Ovary (tissue), 9 donors: ENCODE data around the gene ERCC6. TPM values are rescaled to one million over a fixed set of nuclear protein-coding genes. Genes with fewer than 3 reads are reported as not detected.

Source experiments
- DNase-seq, 5 donors: peaks; one replicate each; pipeline ENCODE4 v3.0.0-alpha.2; 2019 to 2020
- H3K27ac ChIP-seq, 2 donors: fragments of 200-600 bp; one replicate each; pipeline versions ENCODE4 v1.5.1 to v1.8.0; 2019 to 2022
- H3K27me3 ChIP-seq: fragments of 200-600 bp; one replicate; pipeline ENCODE4 v1.8.0; 2022
- H3K36me3 ChIP-seq: fragments of 200-600 bp; sonication (generic); one replicate; pipeline ENCODE4 v1.5.1; 2019
- H3K4me1 ChIP-seq: one replicate; pipeline ENCODE4 v1.8.1; 2013; ENCODE audit warnings: mild to moderate bottlenecking, moderate library complexity; ENCODE audit not compliant: insufficient read depth
- H3K4me3 ChIP-seq: fragments of 200-600 bp; sonication (generic); one replicate; pipeline ENCODE4 v1.5.1; 2017
- H3K9me3 ChIP-seq, 2 donors: fragments of 200-600 bp in 1 of 2; sonication (generic) in 1 of 2; one replicate each; pipeline versions ENCODE4 v1.5.1 to v1.8.1; 2013 to 2019; ENCODE audit warnings: mild to moderate bottlenecking in 1 of 2, moderate library complexity in 1 of 2
- EP300 ChIP-seq: sonication (generic); formaldehyde crosslinking; IDR thresholded peaks from one replicate; pipeline ENCODE4 v1.6.1; 2017; ENCODE audit warnings: antibody characterized with exemption
- POLR2A ChIP-seq: fragments of 450-650 bp; IDR thresholded peaks from one replicate; pipeline ENCODE4 v1.6.1; 2017; ENCODE audit warnings: antibody characterized with exemption, mild to moderate bottlenecking, moderate library complexity
- WGBS, 3 donors: extraction: QIAGEN DNeasy Blood & Tissue Kit in 1 of 3; methylation state at CpG; one replicate each; pipeline versions ENCODE4 v1.1.5 to v1.1.7; 2013 to 2017; 5-methylcytosine and 5-hydroxymethylcytosine counted together
- intact Hi-C, 4 donors: fragments of 100-400 bp; cut with DNase I; formaldehyde crosslinking; loops; one replicate each; pipeline versions ENCODE4 v1.11.0 to v1.15.1; 2022 to 2023
- polyA plus RNA-seq, 2 donors: library from polyadenylated mRNA; stranded (reverse); fragments of 200-250 nt in 1 of 2; fragments of 350-450 nt in 1 of 2; fragmentation: Illumina TruSeq in 1 of 2; extraction: RNeasy Lipid Tissue Mini Kit (QIAGEN cat#74804) in 1 of 2; gene quantifications; one replicate each; pipeline ENCODE4 v1.2.3, GENCODE V29; 2013 to 2014
- total RNA-seq, 7 donors: library from RNA; depleted of rRNA in 2 of 7; stranded (reverse); fragments of >200 nt in 2 of 7; fragmentation: NEBNext Ultra II Directional in 3 of 7; extraction: Animal tissue kit (Norgen Biotek cat#: 25700) in 3 of 7; gene quantifications; one replicate each; pipeline versions ENCODE4 v1.1.0 to v1.2.4, GENCODE V29; 2016 to 2023
- TF ChIP-seq, protein P1 (sequence below), 3 donors: fragments of 450-650 bp in 2 of 3; fragments of 200-600 bp in 1 of 3; IDR thresholded peaks; one replicate each; pipeline versions ENCODE4 v1.5.1 to v1.8.0; 2016 to 2022; ENCODE audit warnings: antibody characterized with exemption in 3 of 3, mild to moderate bottlenecking in 1 of 3
- donor health status: DM: no; HTN: no; CAD: no; lungs with moderate emphysema.
- donor health status: DM: no; HTN: no; CAD: no.
- donor health status: Bipolar disorder and iron deficiency.
- donor health status: DM: yes; HTN: yes; CAD: no.
- donor health status: DM: no; HTN: no; CAD: no.
- donor health status: DM: yes; HTN: yes; CAD: no.

The ERCC6 gene
- total and polyA plus RNA-seq, 9 donors: 6.8 to 24.1 (median 19.2) TPM

DNA sequence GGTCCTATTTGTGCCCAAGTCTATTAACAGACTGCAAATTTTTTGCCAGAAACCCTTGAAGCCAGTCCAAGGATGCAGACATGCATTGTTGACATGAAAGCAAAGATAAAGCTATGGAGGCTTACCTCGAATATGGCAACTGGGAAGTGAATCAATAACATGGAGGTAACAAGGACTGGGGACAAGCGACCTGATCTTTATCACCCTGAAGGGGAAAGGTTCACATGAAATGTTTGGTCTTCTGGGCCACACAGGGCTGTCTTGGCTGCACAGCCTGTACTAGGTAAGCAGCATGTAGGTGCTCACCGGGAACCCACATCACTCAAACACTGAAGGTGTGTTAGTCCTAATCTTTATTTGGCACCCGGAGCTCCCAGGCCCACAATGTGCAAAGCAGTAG is 17.9 kb downstream of the ERCC6 start:
- DNase-seq: no peak
- Histone ChIP-seq H3K27ac (no peak overlapping the region), H3K36me3 (no peaks in the 10 kb centered on the region), H3K9me3 (no peaks in the 10 kb centered on the region), H3K4me1 (no peaks in the 10 kb centered on the region), H3K4me3 (no peak overlapping the region), H3K27me3 (no peaks in the 10 kb centered on the region)
- WGBS, 3 donors: 58 to 77% (median 71%) methylated on average over 4 of the region's 4 CpGs
- intact Hi-C loops: no loop called here
- TF ChIP-seq, protein P1, sequence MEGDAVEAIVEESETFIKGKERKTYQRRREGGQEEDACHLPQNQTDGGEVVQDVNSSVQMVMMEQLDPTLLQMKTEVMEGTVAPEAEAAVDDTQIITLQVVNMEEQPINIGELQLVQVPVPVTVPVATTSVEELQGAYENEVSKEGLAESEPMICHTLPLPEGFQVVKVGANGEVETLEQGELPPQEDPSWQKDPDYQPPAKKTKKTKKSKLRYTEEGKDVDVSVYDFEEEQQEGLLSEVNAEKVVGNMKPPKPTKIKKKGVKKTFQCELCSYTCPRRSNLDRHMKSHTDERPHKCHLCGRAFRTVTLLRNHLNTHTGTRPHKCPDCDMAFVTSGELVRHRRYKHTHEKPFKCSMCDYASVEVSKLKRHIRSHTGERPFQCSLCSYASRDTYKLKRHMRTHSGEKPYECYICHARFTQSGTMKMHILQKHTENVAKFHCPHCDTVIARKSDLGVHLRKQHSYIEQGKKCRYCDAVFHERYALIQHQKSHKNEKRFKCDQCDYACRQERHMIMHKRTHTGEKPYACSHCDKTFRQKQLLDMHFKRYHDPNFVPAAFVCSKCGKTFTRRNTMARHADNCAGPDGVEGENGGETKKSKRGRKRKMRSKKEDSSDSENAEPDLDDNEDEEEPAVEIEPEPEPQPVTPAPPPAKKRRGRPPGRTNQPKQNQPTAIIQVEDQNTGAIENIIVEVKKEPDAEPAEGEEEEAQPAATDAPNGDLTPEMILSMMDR (IDR thresholded peaks at IDR 0.05): no peak
- TF ChIP-seq EP300 (no peak), POLR2A (no peak)

DNA sequence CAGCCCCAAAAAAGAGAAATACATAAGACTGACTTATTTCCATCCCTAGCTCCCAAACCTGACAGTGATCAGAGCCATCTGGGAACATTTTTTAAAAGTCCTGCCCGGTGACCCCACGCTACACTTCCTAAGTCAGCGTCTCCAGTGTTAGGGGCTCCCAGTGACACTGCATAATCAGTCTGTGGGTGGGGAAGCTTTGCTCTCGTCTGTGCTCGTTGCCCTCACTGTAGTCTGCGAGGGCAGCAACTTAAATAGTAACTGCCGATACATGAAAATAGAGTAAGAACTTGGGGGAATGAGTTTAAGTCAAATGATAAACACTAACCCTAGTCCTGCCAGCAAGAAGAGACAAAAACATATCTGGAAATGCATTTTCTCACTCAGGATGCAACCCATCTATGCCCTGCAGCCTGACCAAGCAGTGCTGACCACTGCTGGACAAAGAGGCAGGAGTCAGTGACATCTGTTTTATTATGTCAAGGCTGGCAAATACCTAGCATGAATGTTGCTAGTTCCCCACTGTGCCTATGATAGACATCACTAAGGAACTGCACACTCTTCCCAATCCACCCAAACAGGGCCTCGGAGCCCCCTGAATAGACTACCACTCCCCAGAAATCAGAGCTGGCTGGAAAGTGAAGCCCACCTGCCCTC is 18.7 kb downstream of the ERCC6 start:
- 64 to 74% (median 65%) methylated on average over 8 of the region's 8 CpGs for WGBS, 3 donors
- Histone ChIP-seq H3K36me3 (no peaks in the 10 kb centered on the region), H3K4me1 (no peaks in the 10 kb centered on the region), H3K27me3 (no peaks in the 10 kb centered on the region), H3K4me3 (no peak overlapping the region), H3K27ac (no peak overlapping the region), H3K9me3 (no peaks in the 10 kb centered on the region)
- TF ChIP-seq EP300 (no peak), POLR2A (no peak)
- TF ChIP-seq, protein P1 (IDR thresholded peaks at IDR 0.05): no peak
- no peak for DNase-seq
- intact Hi-C loops: no loop called here

DNA sequence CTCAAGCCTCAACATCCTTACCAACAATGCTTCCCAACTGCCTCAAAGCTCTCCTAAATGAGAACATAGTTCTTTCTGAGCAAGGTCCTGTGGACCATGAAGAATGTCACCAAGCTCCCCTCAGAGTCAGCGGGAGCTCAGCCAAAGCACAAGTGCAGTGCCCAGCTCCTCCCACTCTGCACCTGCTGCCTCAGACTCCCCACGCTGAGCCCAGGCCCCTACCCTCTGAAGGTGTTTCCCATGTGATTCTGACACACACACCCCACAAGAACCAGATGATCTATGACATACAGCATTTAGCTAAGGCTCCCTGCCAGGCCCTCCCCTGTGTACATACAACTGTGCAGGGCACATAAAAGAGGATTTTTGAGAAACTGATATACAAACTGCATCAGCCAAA is 19.2 kb downstream of the ERCC6 start:
- H3K4me3 ChIP-seq: no peak overlapping the region
- no peaks in the 10 kb centered on the region for H3K9me3 ChIP-seq
- no peak for DNase-seq
- H3K27me3 ChIP-seq: no peaks in the 10 kb centered on the region
- TF ChIP-seq, protein P1 (IDR thresholded peaks at IDR 0.05): no peak
- TF ChIP-seq EP300 (no peak), POLR2A (no peak)
- 79 to 91% (median 90%) methylated on average over 2 of the region's 2 CpGs for WGBS, 3 donors
- H3K36me3 ChIP-seq: no peaks in the 10 kb centered on the region
- intact Hi-C loops: loop anchor here in 2 of 4 donors (10.0 kb wide), 2 partner anchors 535 to 545 kb away; no protein-coding TSS in a partner anchor
- H3K27ac ChIP-seq: no peak overlapping the region
- no peaks in the 10 kb centered on the region for H3K4me1 ChIP-seq

DNA sequence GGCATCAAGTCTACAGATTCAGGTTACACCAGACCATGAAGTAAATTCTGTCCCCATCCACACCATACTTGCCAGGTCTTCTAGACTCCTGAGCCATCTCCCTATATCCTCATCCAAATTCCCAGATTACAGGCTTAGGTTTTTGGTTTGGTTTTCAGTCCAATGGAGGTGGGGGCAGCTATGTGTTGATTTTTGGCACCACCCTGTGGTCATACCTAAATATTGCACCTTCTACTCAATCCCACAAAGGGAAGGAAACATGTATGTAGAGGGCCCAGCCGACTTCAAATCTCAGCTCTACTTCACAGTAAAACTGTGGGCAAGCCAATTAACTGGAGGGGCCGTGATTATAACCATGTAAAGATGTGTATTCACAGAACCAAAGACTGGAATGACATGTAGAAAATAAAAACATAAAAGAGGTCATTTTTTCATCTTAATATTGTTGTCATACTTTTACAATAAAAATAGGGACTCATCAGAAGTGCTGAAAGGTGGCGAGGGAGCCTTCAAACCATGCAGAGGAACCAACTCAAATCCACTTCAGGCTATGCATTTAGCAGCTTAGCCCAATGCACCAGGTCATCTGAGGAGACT is 19.8 kb downstream of the ERCC6 start:
- Histone ChIP-seq H3K27me3 (no peaks in the 10 kb centered on the region), H3K27ac (no peak overlapping the region), H3K9me3 (no peaks in the 10 kb centered on the region), H3K36me3 (no peaks in the 10 kb centered on the region), H3K4me3 (no peak overlapping the region), H3K4me1 (no peaks in the 10 kb centered on the region)
- intact Hi-C loops: loop anchor here in 2 of 4 donors (10.0 kb wide), 2 partner anchors 534 to 544 kb away; no protein-coding TSS in a partner anchor
- TF ChIP-seq EP300: no peak
- TF ChIP-seq, protein P1 (IDR thresholded peaks at IDR 0.05): peak in 1 of 3 donors; percentile 35
- WGBS, 3 donors: 55 to 65% (median 59%) methylated on average over 3 of the region's 3 CpGs
- DNase-seq: peak in 1 of 5 donors; percentile 25
